Calu3 (cell line): ENCODE results near the gene DDX56. TPM values are rescaled to one million over a fixed set of nuclear protein-coding genes. Genes with fewer than 3 reads are reported as not detected.

Source experiments
- BruUV-seq: library from RNA; stranded (reverse); fragments of 400-500 nt; replicated peaks from 2 replicates; lab custom pipeline; 2021; lab: Mats Ljungman, UMichigan
- CTCF ChIA-PET: fragments of 300-600 bp; sonication (Branson Sonifier 250); formaldehyde crosslinking; loops from one replicate; lab custom pipeline; 2022; ENCODE audit warnings: antibody characterized with exemption; lab: Charles Lee
- DNase-seq: peaks from one replicate; pipeline ENCODE4 v3.0.0; 2022
- H3K27ac Mint-ChIP-seq: one replicate; pipeline ENCODE4 v1.8.0; 2022; ENCODE audit warnings: mixed read lengths; ENCODE audit not compliant: unreplicated experiment
- H3K27me3 Mint-ChIP-seq: one replicate; pipeline ENCODE4 v1.8.0; 2022; ENCODE audit warnings: mixed read lengths; ENCODE audit not compliant: unreplicated experiment
- H3K36me3 Mint-ChIP-seq: one replicate; pipeline ENCODE4 v1.8.0; 2022; ENCODE audit warnings: mild to moderate bottlenecking, moderate library complexity, mixed read lengths; ENCODE audit not compliant: insufficient read depth, unreplicated experiment
- H3K4me1 Mint-ChIP-seq: one replicate; pipeline ENCODE4 v1.8.0; 2022; ENCODE audit warnings: mild to moderate bottlenecking, low read depth, mixed read lengths; ENCODE audit not compliant: unreplicated experiment
- H3K4me3 Mint-ChIP-seq: one replicate; pipeline ENCODE4 v1.8.0; 2022; ENCODE audit warnings: mild to moderate bottlenecking, low read depth, moderate library complexity, mixed read lengths; ENCODE audit not compliant: unreplicated experiment
- H3K9me3 Mint-ChIP-seq: one replicate; pipeline ENCODE4 v1.8.0; 2022; ENCODE audit warnings: low read depth, mixed read lengths; ENCODE audit not compliant: unreplicated experiment
- CTCF ChIP-seq: fragments of 200-600 bp; IDR thresholded peaks from one replicate; pipeline ENCODE4 v1.8.0; 2022; ENCODE audit warnings: antibody characterized with exemption; ENCODE audit not compliant: unreplicated experiment
- intact Hi-C: fragments of 100-400 bp; cut with micrococcal nuclease; formaldehyde crosslinking; loops from one replicate; pipeline ENCODE4 v1.10.0; 2022; ENCODE audit not compliant: unreplicated experiment
- total RNA-seq: library from RNA; stranded (reverse); gene quantifications from 2 replicates; pipeline ENCODE4 v1.2.3, GENCODE V29; 2022

DDX56 gene
- total RNA-seq, 1 experiment from 2014 or later = 157 TPM

GRCh38 chr7:44531421-44532380 lies 42.0 kb downstream of the DDX56 start:
- no peak for TF ChIP-seq CTCF
- Mint-ChIP-seq H3K27me3 (no peaks in the 10 kb centered on the region), H3K4me3 (no peak overlapping the region), H3K4me1 (peaks cover 26% of the 10 kb centered on the region), H3K9me3 (no peaks in the 10 kb centered on the region), H3K36me3 (peaks cover 40% of the 10 kb centered on the region), H3K27ac (peak overlapping the region; percentile 27)
- no peak for DNase-seq
- no TSS peak for BruUV-seq
- CTCF ChIA-PET = interaction anchor here (0.6 kb wide), 1 partner anchor 20 kb away, joined by 3 read pairs; no protein-coding TSS in a partner anchor
- intact Hi-C loops = no loop called here

- H3K9me3 Mint-ChIP-seq = no peaks in the 10 kb centered on the region
- intact Hi-C loops = no loop called here
- H3K27me3 Mint-ChIP-seq = no peaks in the 10 kb centered on the region
- BruUV-seq = no TSS peak
- CTCF ChIA-PET = no interaction called here
- H3K27ac Mint-ChIP-seq = peak overlapping the region; percentile 27
- DNase-seq = no peak
- no peak for TF ChIP-seq CTCF
- H3K4me3 Mint-ChIP-seq = no peak overlapping the region
- peaks cover 40% of the 10 kb centered on the region for H3K36me3 Mint-ChIP-seq
- peaks cover 23% of the 10 kb centered on the region for H3K4me1 Mint-ChIP-seq
These were observed 42.7 kb downstream of the DDX56 start for GRCh38 chr7:44530990-44531389.

- Mint-ChIP-seq H3K27me3 (no peaks in the 10 kb centered on the region), H3K9me3 (peaks cover 3% of the 10 kb centered on the region), H3K4me1 (no peaks in the 10 kb centered on the region), H3K36me3 (peaks cover 18% of the 10 kb centered on the region), H3K27ac (no peak overlapping the region), H3K4me3 (no peak overlapping the region)
- CTCF ChIA-PET = interaction anchor here (1.5 kb wide), 1 partner anchor 11 kb away, joined by 3 read pairs; no protein-coding TSS in a partner anchor
- no TSS peak for BruUV-seq
- DNase-seq = no peak
- intact Hi-C loops = no loop called here
- no peak for TF ChIP-seq CTCF
These were observed 48.8 kb downstream of the DDX56 start for GRCh38 chr7:44524811-44525388.

- BruUV-seq = no TSS peak
- Mint-ChIP-seq H3K4me3 (no peak overlapping the region), H3K9me3 (peaks cover 3% of the 10 kb centered on the region), H3K27ac (no peak overlapping the region), H3K36me3 (peaks cover 14% of the 10 kb centered on the region), H3K27me3 (no peaks in the 10 kb centered on the region), H3K4me1 (no peaks in the 10 kb centered on the region)
- no peak for TF ChIP-seq CTCF
- DNase-seq = no peak
- intact Hi-C loops = no loop called here
- CTCF ChIA-PET = no interaction called here
These were observed 51.4 kb downstream of the DDX56 start for GRCh38 chr7:44522315-44522714.
